GM21360 (cell line): Measurements from ENCODE around the gene SYT2.
"Not testable (repeated sequence)": the region's sequence is repeated elsewhere in the genome, so short reads cannot be mapped to it uniquely, and the experiment has no call there.

ENCODE experiments used
- ATAC-seq: cut with Tn5 transposase; IDR thresholded peaks from one replicate; pipeline ENCODE4 v1.9.1; 2021; ENCODE audit warnings: mild to moderate bottlenecking, moderate library complexity; ENCODE audit not compliant: unreplicated experiment

SYT2 gene

GRCh38 chr1:202625416-202626360 is 84.6 kb downstream of the SYT2 start:
- no peak for ATAC-seq

GRCh38 chr1:202624781-202625108 is 85.5 kb downstream of the SYT2 start:
- no peak for ATAC-seq

GRCh38 chr1:202624088-202624780 is 86.0 kb downstream of the SYT2 start:
- ATAC-seq, result no peak

- not testable (repeated sequence) for ATAC-seq
Measured at GRCh38 chr1:202623476-202623875, 86.8 kb downstream of the SYT2 start.

- ATAC-seq, result no peak
Measured at GRCh38 chr1:202623075-202623474, 87.2 kb downstream of the SYT2 start.

GRCh38 chr1:202622388-202622787 is 87.9 kb downstream of the SYT2 start:
- no peak for ATAC-seq

- ATAC-seq, result no peak
Measured at GRCh38 chr1:202621446-202621845, 88.8 kb downstream of the SYT2 start.

GRCh38 chr1:202620036-202620435 is 90.2 kb downstream of the SYT2 start:
- not testable (repeated sequence) for ATAC-seq

- ATAC-seq, result no peak
Measured at GRCh38 chr1:202619505-202619904, 90.7 kb downstream of the SYT2 start.

- ATAC-seq, result not testable (repeated sequence)
Measured at GRCh38 chr1:202619012-202619411, 91.2 kb downstream of the SYT2 start.

GRCh38 chr1:202616355-202616915 is 93.8 kb downstream of the SYT2 start:
- ATAC-seq, result peak; percentile 26

- ATAC-seq, result peak; percentile 69
Measured at GRCh38 chr1:202615501-202616354, 94.5 kb downstream of the SYT2 start.

GRCh38 chr1:202615208-202615500 is 95.1 kb downstream of the SYT2 start:
- ATAC-seq, result not testable (repeated sequence)

- not testable (repeated sequence) for ATAC-seq
Measured at GRCh38 chr1:202614363-202615207, 95.7 kb downstream of the SYT2 start.

GRCh38 chr1:202613571-202613970 is 96.7 kb downstream of the SYT2 start:
- ATAC-seq, result no peak

- ATAC-seq, result not testable (repeated sequence)
Measured at GRCh38 chr1:202612036-202612435, 98.2 kb downstream of the SYT2 start.

GRCh38 chr1:202605515-202605914 is 104.7 kb downstream of the SYT2 start:
- ATAC-seq, result no peak

GRCh38 chr1:202603435-202603834 is 106.8 kb downstream of the SYT2 start:
- no peak for ATAC-seq

- ATAC-seq, result no peak
Measured at GRCh38 chr1:202600432-202601041, 109.7 kb downstream of the SYT2 start.
